Measurements from ENCODE around the gene CLBA1.
"Not testable (repeated sequence)": the region's sequence is repeated elsewhere in the genome, so short reads cannot be mapped to it uniquely, and the experiment has no call there.

Gene CLBA1

GRCh38 chr14:105026033-105026785 is 40.6 kb downstream of the CLBA1 start:
- DNase-seq = peak; percentile 13

GRCh38 chr14:105026802-105027563 is 41.4 kb downstream of the CLBA1 start:
- DNase-seq = no peak

GRCh38 chr14:105027718-105028117 is 42.1 kb downstream of the CLBA1 start:
- not testable (repeated sequence) for DNase-seq

- no peak for DNase-seq
Observed at GRCh38 chr14:105028251-105028927, 42.8 kb downstream of the CLBA1 start.

- no peak for DNase-seq
Observed at GRCh38 chr14:105029402-105029801, 43.8 kb downstream of the CLBA1 start.

GRCh38 chr14:105030194-105030593 is 44.6 kb downstream of the CLBA1 start:
- DNase-seq = no peak

- DNase-seq = no peak
Observed at GRCh38 chr14:105030836-105031396, 45.3 kb downstream of the CLBA1 start.

GRCh38 chr14:105032451-105032901 is 46.9 kb downstream of the CLBA1 start:
- DNase-seq = peak; percentile 88

- not testable (repeated sequence) for DNase-seq
Observed at GRCh38 chr14:105033412-105033900, 47.9 kb downstream of the CLBA1 start.

- DNase-seq = no peak
Observed at GRCh38 chr14:105034315-105035039, 48.9 kb downstream of the CLBA1 start.

- DNase-seq = not testable (repeated sequence)
Observed at GRCh38 chr14:105035616-105036015, 50.0 kb downstream of the CLBA1 start.

- DNase-seq = no peak
Observed at GRCh38 chr14:105039458-105040205, 54.0 kb downstream of the CLBA1 start.

- DNase-seq = no peak
Observed at GRCh38 chr14:105041841-105042765, 56.5 kb downstream of the CLBA1 start.

GRCh38 chr14:105042813-105043212 is 57.2 kb downstream of the CLBA1 start:
- DNase-seq = no peak

GRCh38 chr14:105043641-105044040 is 58.1 kb downstream of the CLBA1 start:
- DNase-seq = no peak
